Upper lobe of left lung (tissue), 4 donors: Measurements from ENCODE around the gene KMT2E.

Source experiments
- CTCF ChIP-seq, 6 experiments: fragments of 450-650 bp in 4 of 6; fragments of 200-600 bp in 2 of 6; sonication (generic) in 2 of 6; IDR thresholded peaks; one replicate each; pipeline ENCODE4 v1.5.1; 2016 to 2019; ENCODE audit warnings: antibody characterized with exemption in 6 of 6
- EP300 ChIP-seq, 4 donors: sonication (generic); formaldehyde crosslinking; IDR thresholded peaks; one replicate each; pipeline ENCODE4 v1.5.1; 2017; ENCODE audit warnings: antibody characterized with exemption in 4 of 4, control low read depth in 2 of 4
- POLR2A ChIP-seq, 4 donors: fragments of 450-650 bp; IDR thresholded peaks; one replicate each; pipeline ENCODE4 v1.5.1; 2016 to 2017; ENCODE audit warnings: antibody characterized with exemption in 4 of 4, mild to moderate bottlenecking in 2 of 4

GRCh38 chr7:105009667-105010503 lies 4.1 kb upstream of the KMT2E start:
- TF ChIP-seq CTCF (IDR thresholded peaks at IDR 0.05) (no peak), POLR2A (IDR thresholded peaks at IDR 0.05) (no peak), EP300 (IDR thresholded peaks at IDR 0.05) (no peak)
